Testis (tissue), 3 donors: ENCODE measurements around the gene AARSD1. TPM values are rescaled to one million over a fixed set of nuclear protein-coding genes. Genes with fewer than 3 reads are reported as not detected.
"Not testable (repeated sequence)": the region's sequence is repeated elsewhere in the genome, so short reads cannot be mapped to it uniquely, and the experiment has no call there.

Experiments
- DNase-seq: peaks from one replicate; pipeline ENCODE4 v3.0.0-alpha.2; 2019
- H3K27ac ChIP-seq, 2 donors: fragments of 200-600 bp; sonication (generic); one replicate each; pipeline ENCODE4 v1.5.1; 2019
- H3K27me3 ChIP-seq: fragments of 200-600 bp; sonication (generic); one replicate; pipeline ENCODE4 v1.5.1; 2019
- H3K36me3 ChIP-seq: fragments of 200-600 bp; sonication (generic); one replicate; pipeline ENCODE4 v1.5.1; 2017; ENCODE audit warnings: low read depth; ENCODE audit errors: missing control alignments
- H3K4me1 ChIP-seq: fragments of 200-600 bp; sonication (generic); one replicate; pipeline ENCODE4 v1.5.1; 2019
- H3K4me3 ChIP-seq, 2 donors: fragments of 200-600 bp; sonication (generic); one replicate each; pipeline ENCODE4 v1.5.1; 2017 to 2019
- H3K9me3 ChIP-seq: fragments of 200-600 bp; sonication (generic); one replicate; pipeline ENCODE4 v1.5.1; 2017
- CTCF ChIP-seq, 3 experiments: fragments of 450-650 bp in 2 of 3; fragments of 200-600 bp in 1 of 3; sonication (generic) in 1 of 3; IDR thresholded peaks; one replicate each; pipeline ENCODE4 v1.5.1; 2016 to 2019; ENCODE audit warnings: antibody characterized with exemption in 3 of 3, mild to moderate bottlenecking in 2 of 3, moderate library complexity in 1 of 3
- POLR2A ChIP-seq: fragments of 450-650 bp; IDR thresholded peaks from one replicate; pipeline ENCODE4 v1.6.1; 2017; ENCODE audit warnings: antibody characterized with exemption, mild to moderate bottlenecking, moderate library complexity
- WGBS, 2 donors: methylation state at CpG; one replicate each; pipeline ENCODE4 v1.1.5; 2018; 5-methylcytosine and 5-hydroxymethylcytosine counted together
- intact Hi-C: fragments of 100-400 bp; cut with DNase I; formaldehyde crosslinking; loops from one replicate; pipeline ENCODE4 v1.15.1; 2023; ENCODE audit warnings: low total_unique reads
- polyA plus RNA-seq: library from polyadenylated mRNA; stranded (reverse); fragments of 350-450 nt; fragmentation: Illumina TruSeq; extraction: RNeasy Lipid Tissue Mini Kit (QIAGEN cat#74804); gene quantifications from one replicate; pipeline ENCODE4 v1.2.3, GENCODE V29; 2014; ENCODE audit warnings: low read depth, low replicate concordance; ENCODE audit not compliant: insufficient read depth
- total RNA-seq, 2 donors: library from RNA; depleted of rRNA; stranded (reverse); fragments of >200 nt; gene quantifications; one replicate each; pipeline ENCODE4 v1.2.3, GENCODE V29; 2016

AARSD1 gene
- total and polyA plus RNA-seq, 3 donors from 2014 or later, result 62.0 to 184 (median 84.3) TPM

- H3K9me3 ChIP-seq, result no peaks in the 10 kb centered on the region
- peaks cover 13% of the 10 kb centered on the region for H3K4me1 ChIP-seq
- peak; percentile 99 for DNase-seq
- H3K27me3 ChIP-seq, result no peaks in the 10 kb centered on the region
- 0% methylated on average over 25 to 49 of the region's 49 CpGs for WGBS, 2 donors
- H3K4me3 ChIP-seq, result peak within 1 kb of the TSS; percentile 63 to 82
- peak; percentile 91 to 99 (median 92) for TF ChIP-seq CTCF (IDR thresholded peaks at IDR 0.05)
- TF ChIP-seq POLR2A, result peak; percentile 55
- intact Hi-C loops, result no loop called here
- peak within 1 kb of the TSS; percentile 65 to 74 for H3K27ac ChIP-seq
- H3K36me3 ChIP-seq, result no peaks in the 10 kb centered on the region
Observed at GRCh38 chr17:42997984-42998938, 34.0 kb upstream of the AARSD1 start, which contains the start of gene RPL27. Gene RPL27 (plus strand): TSS chr17:42998419. CDS start chr17:42998751, 332 bp downstream.

- WGBS, 2 donors, result 16 to 18% methylated on average over 5 of the region's 5 CpGs
- peak overlapping the region in 1 of 2 donors; percentile 65 for H3K27ac ChIP-seq
- H3K4me3 ChIP-seq, result peak overlapping the region in 1 of 2 donors; percentile 63
- H3K9me3 ChIP-seq, result no peaks in the 10 kb centered on the region
- H3K27me3 ChIP-seq, result no peaks in the 10 kb centered on the region
- no peak for TF ChIP-seq CTCF (IDR thresholded peaks at IDR 0.05)
- TF ChIP-seq POLR2A, result no peak
- H3K36me3 ChIP-seq, result no peaks in the 10 kb centered on the region
- peaks cover 13% of the 10 kb centered on the region for H3K4me1 ChIP-seq
- DNase-seq, result no peak
- intact Hi-C loops, result no loop called here
Observed at GRCh38 chr17:42997390-42997983, 33.2 kb upstream of the AARSD1 start.

GRCh38 chr17:42993913-42994312, 29.7 kb upstream of the AARSD1 start:
- H3K4me1 ChIP-seq, H3K4me3 ChIP-seq, DNase-seq, H3K27ac ChIP-seq, H3K36me3 ChIP-seq, H3K9me3 ChIP-seq, H3K27me3 ChIP-seq, intact Hi-C loops: not testable (repeated sequence)
- 85 to 87% methylated on average over 10 of the region's 10 CpGs for WGBS, 2 donors

DNA sequence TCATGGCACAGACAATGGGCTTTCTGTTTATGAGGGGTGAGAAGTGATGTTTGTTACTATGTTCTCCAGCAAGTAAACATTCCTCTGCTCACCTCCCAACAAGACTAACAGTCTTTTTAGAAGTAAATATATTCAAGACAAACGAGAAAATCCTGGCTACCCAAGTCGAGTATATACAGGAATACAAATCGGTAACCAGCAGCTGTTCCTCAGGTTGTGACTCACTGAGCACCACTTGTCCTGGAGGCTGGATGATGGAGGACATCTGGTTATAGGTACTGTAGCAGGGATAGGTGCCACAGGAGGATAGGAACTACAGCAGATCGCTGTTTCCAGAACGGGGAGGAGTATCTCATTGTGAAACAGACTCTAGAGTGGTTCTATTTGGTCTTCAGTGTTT, 28.6 kb upstream of the AARSD1 start:
- H3K27me3 ChIP-seq, result no peaks in the 10 kb centered on the region
- no peak overlapping the region for H3K27ac ChIP-seq
- intact Hi-C loops, result no loop called here
- TF ChIP-seq CTCF (IDR thresholded peaks at IDR 0.05) (no peak), POLR2A (no peak)
- H3K4me3 ChIP-seq, result no peak overlapping the region
- DNase-seq, result no peak
- no peaks in the 10 kb centered on the region for H3K9me3 ChIP-seq
- WGBS, 2 donors, result 78 to 80% methylated on average over 5 of the region's 5 CpGs
- H3K36me3 ChIP-seq, result no peaks in the 10 kb centered on the region
- H3K4me1 ChIP-seq, result peaks cover 8% of the 10 kb centered on the region

GRCh38 chr17:42991471-42991870, 27.2 kb upstream of the AARSD1 start:
- Histone ChIP-seq H3K9me3 (no peaks in the 10 kb centered on the region), H3K36me3 (no peaks in the 10 kb centered on the region), H3K4me3 (no peak overlapping the region), H3K27ac (no peak overlapping the region), H3K4me1 (no peaks in the 10 kb centered on the region), H3K27me3 (no peaks in the 10 kb centered on the region)
- intact Hi-C loops, result no loop called here
- DNase-seq, result no peak
- TF ChIP-seq CTCF (IDR thresholded peaks at IDR 0.05) (no peak), POLR2A (no peak)
- WGBS, 2 donors, result 88 to 100% methylated on average over 5 to 6 of the region's 6 CpGs
